ENCODE results near the gene CSNK2B. TPM values are rescaled to one million over a fixed set of nuclear protein-coding genes. Genes with fewer than 3 reads are reported as not detected.

Gene CSNK2B
- total and polyA plus RNA-seq, 9 of the 15 experiments (the other 6 are each of a cell fraction or from before 2014, with no cell fraction given), result 120 to 1,126 (median 529) TPM

GRCh38 chr6:31686483-31686882 lies 20.6 kb downstream of the CSNK2B start (continued):
- TF ChIP-seq GABPA (tag; conservative IDR thresholded peaks at IDR 0.05; ENCODE audit: low read depth) (no peak), ZNF77 (CRISPR knock-in tag; IDR thresholded peaks at IDR 0.05) (no peak), HNRNPL (IDR thresholded peaks at IDR 0.05; ENCODE audit: low read depth, low read length) (no peak), HES1 (IDR thresholded peaks at IDR 0.05; ENCODE audit: low read depth) (no peak), NKRF (IDR thresholded peaks at IDR 0.05; ENCODE audit: borderline replicate concordance) (no peak), ZHX1 (conservative IDR thresholded peaks at IDR 0.05; ENCODE audit: low read length) (no peak), GATAD2B (IDR thresholded peaks at IDR 0.05; ENCODE audit: borderline replicate concordance) (no peak), ZNF280A (IDR thresholded peaks at IDR 0.05; ENCODE audit: low read depth, partially characterized antibody) (no peak), ZNF695 (CRISPR knock-in tag; IDR thresholded peaks at IDR 0.05) (no peak), MTA3 (IDR thresholded peaks at IDR 0.05; ENCODE audit: borderline replicate concordance) (no peak), ZC3H11A (IDR thresholded peaks at IDR 0.05; ENCODE audit: low read depth, low read length) (no peak), ZNF143 (CRISPR knock-in tag; IDR thresholded peaks at IDR 0.05) (no peak), CLOCK (CRISPR knock-in tag; IDR thresholded peaks at IDR 0.05; ENCODE audit: borderline replicate concordance) (peak; percentile 10; the same call in 1 of the 2 replicates), CTCF (IDR thresholded peaks at IDR 0.05 in 2 of 3, conservative IDR thresholded peaks at IDR 0.05 in 1 of 3; ENCODE audit: insufficient read depth in 2 of 3, low read depth in 1 of 3, low read length in 3 of 3) (0 out of 6 replicates have a peak, but pooled peaks of 1 of the 3 experiments have one; percentile 10), SMAD4 (CRISPR knock-in tag; conservative IDR thresholded peaks at IDR 0.05) (peak; percentile 36; the same call in 1 of the 2 replicates), HMG20B (CRISPR knock-in tag; IDR thresholded peaks at IDR 0.05) (no peak)
